HUES64 (cell line): ENCODE measurements around the gene NUP214.
"Not testable (repeated sequence)": the region's sequence is repeated elsewhere in the genome, so short reads cannot be mapped to it uniquely, and the experiment has no call there.

Source experiments
- H3K27ac ChIP-seq: 2 replicates; pipeline ENCODE4 v1.7.0; 2013; ENCODE audit warnings: low read depth, low read length, inconsistent platforms
- H3K27me3 ChIP-seq: 2 replicates; pipeline ENCODE4 v1.6.1; 2013; ENCODE audit warnings: mild to moderate bottlenecking, low read length; ENCODE audit not compliant: insufficient read depth
- H3K36me3 ChIP-seq: 2 replicates; pipeline ENCODE4 v1.6.1; 2013; ENCODE audit warnings: mild to moderate bottlenecking, low read length; ENCODE audit not compliant: insufficient read depth
- H3K4me1 ChIP-seq: 2 replicates; pipeline ENCODE4 v1.6.1; 2013; ENCODE audit warnings: mild to moderate bottlenecking, low read length, moderate library complexity; ENCODE audit not compliant: insufficient read depth
- H3K4me3 ChIP-seq: 2 replicates; pipeline ENCODE4 v1.5.1; 2013; ENCODE audit warnings: mild to moderate bottlenecking, low read length, moderate library complexity
- H3K9ac ChIP-seq: 2 replicates; pipeline ENCODE4 v1.6.1; 2013; ENCODE audit warnings: mild to moderate bottlenecking, low read depth, low read length
- H3K9me3 ChIP-seq: 2 replicates; pipeline ENCODE4 v1.6.1; 2013; ENCODE audit warnings: low read depth, low read length; ENCODE audit not compliant: insufficient read depth
- WGBS: fragments of 150-250, 120-280 bp; methylation state at CpG from one replicate; pipeline ENCODE4 v1.1.7; 2013; ENCODE audit warnings: missing lambda C conversion rate; 5-methylcytosine and 5-hydroxymethylcytosine counted together

Gene NUP214

DNA sequence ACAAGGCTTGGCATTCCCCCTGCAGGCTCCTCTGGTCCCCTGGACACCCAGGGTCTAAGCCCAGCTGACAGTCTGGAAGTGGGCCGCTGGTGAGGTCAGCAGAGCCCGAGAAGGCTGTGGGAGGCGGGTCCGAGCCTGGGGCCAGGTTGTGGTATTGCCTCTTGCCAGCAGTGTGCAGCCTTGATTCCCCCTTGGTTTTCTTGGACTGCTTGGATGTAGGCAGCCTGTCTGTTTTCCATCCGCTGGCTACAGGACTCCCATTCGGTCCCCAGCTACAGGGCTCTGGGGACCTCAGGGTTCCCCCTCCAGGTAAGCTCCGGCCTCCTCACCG lies 27.5 kb upstream of the NUP214 start:
- 88% methylated on average over 8 of the region's 8 CpGs for WGBS
- Histone ChIP-seq H3K9ac (no peak overlapping the region), H3K27me3 (no peaks in the 10 kb centered on the region), H3K4me3 (no peak overlapping the region), H3K4me1 (peaks cover 32% of the 10 kb centered on the region), H3K36me3 (peaks cover 7% of the 10 kb centered on the region), H3K27ac (no peak overlapping the region), H3K9me3 (no peaks in the 10 kb centered on the region)

GRCh38 chr9:131098391-131099101 lies 26.8 kb upstream of the NUP214 start:
- Histone ChIP-seq H3K27ac (no peak overlapping the region), H3K27me3 (no peaks in the 10 kb centered on the region), H3K9ac (no peak overlapping the region), H3K36me3 (peaks cover 7% of the 10 kb centered on the region), H3K4me3 (no peak overlapping the region), H3K4me1 (peaks cover 34% of the 10 kb centered on the region), H3K9me3 (no peaks in the 10 kb centered on the region)
- 78% methylated on average over 13 of the region's 13 CpGs for WGBS

- Histone ChIP-seq H3K27me3 (no peaks in the 10 kb centered on the region), H3K36me3 (peaks cover 7% of the 10 kb centered on the region), H3K9ac (no peak overlapping the region), H3K4me1 (peaks cover 37% of the 10 kb centered on the region), H3K27ac (no peak overlapping the region; the same call in 1 of the 2 replicates), H3K9me3 (no peaks in the 10 kb centered on the region), H3K4me3 (no peak overlapping the region)
- WGBS = 86% methylated on average over 8 of the region's 8 CpGs
These were observed 26.2 kb upstream of the NUP214 start for GRCh38 chr9:131099102-131099606.

DNA sequence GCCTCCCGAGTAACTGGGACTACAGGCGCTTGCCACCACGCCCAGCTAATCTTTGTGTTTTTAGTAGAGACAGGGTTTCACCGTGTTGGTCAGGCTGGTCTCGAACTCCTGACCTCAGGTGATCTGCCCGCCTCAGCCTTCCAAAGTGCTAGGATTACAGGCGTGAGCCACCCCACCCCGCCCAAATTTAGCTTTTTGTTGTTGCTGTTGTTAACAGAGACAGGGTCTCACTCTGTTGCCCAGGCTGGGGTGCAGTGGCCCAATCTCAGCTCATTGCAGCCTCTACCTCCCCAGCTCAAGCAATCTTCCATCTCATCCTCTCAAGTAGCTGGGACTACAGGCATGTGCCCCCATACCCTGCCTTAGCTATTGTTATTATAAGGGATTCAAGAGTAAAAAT lies 25.5 kb upstream of the NUP214 start:
- WGBS = 90% methylated on average over 8 of the region's 8 CpGs
- not testable (repeated sequence) for H3K27me3 ChIP-seq, H3K4me3 ChIP-seq, H3K9me3 ChIP-seq, H3K36me3 ChIP-seq
- peaks cover 37% of the 10 kb centered on the region for H3K4me1 ChIP-seq
- H3K9ac ChIP-seq = peak overlapping the region; percentile 12; the same call in 1 of the 2 replicates
- peak overlapping the region; percentile 61 for H3K27ac ChIP-seq

GRCh38 chr9:131100445-131100844 lies 24.9 kb upstream of the NUP214 start:
- Histone ChIP-seq H3K27ac (peak overlapping the region; percentile 61), H3K9ac (peak overlapping the region; percentile 12; the same call in 1 of the 2 replicates), H3K27me3 (no peaks in the 10 kb centered on the region), H3K36me3 (peaks cover 11% of the 10 kb centered on the region), H3K9me3 (no peaks in the 10 kb centered on the region), H3K4me1 (peaks cover 37% of the 10 kb centered on the region), H3K4me3 (no peak overlapping the region)
- WGBS = 94% methylated on average over 9 of the region's 9 CpGs

- no peak overlapping the region for H3K4me3 ChIP-seq
- H3K4me1 ChIP-seq = peaks cover 33% of the 10 kb centered on the region
- 96% methylated on average over 11 of the region's 11 CpGs for WGBS
- H3K9me3 ChIP-seq = no peaks in the 10 kb centered on the region
- H3K27me3 ChIP-seq = no peaks in the 10 kb centered on the region
- peaks cover 21% of the 10 kb centered on the region for H3K36me3 ChIP-seq
- H3K27ac ChIP-seq = no peak overlapping the region
- H3K9ac ChIP-seq = no peak overlapping the region
These were observed 24.0 kb upstream of the NUP214 start for GRCh38 chr9:131101207-131101964.

DNA sequence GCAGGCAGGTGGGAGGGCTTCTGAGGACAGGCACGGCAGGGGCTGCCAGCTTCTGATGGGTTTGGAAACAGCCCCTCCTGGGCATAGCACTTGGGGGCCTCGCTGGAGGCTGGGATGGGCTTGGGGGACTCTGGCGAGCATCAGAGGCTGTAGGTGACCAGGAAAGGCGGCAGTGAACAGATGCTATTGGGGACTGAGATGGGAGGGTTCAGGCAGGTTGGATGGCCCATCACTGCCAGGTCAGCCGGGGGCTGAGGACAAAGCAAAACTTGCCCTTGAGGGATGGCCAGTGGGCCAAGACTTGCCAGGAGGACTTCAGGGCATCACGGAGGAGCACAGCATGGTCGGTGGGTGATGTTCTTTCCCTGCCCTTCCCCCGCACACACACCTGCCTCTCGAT lies 22.4 kb upstream of the NUP214 start:
- 92% methylated on average over 8 of the region's 9 CpGs for WGBS

GRCh38 chr9:131103535-131103934 lies 21.9 kb upstream of the NUP214 start:
- H3K36me3 ChIP-seq = peaks cover 33% of the 10 kb centered on the region
- H3K27me3 ChIP-seq = no peaks in the 10 kb centered on the region
- no peak overlapping the region for H3K4me3 ChIP-seq
- H3K4me1 ChIP-seq = peaks cover 21% of the 10 kb centered on the region
- no peaks in the 10 kb centered on the region for H3K9me3 ChIP-seq
- 94% methylated on average over 3 of the region's 3 CpGs for WGBS
- no peak overlapping the region for H3K9ac ChIP-seq
- H3K27ac ChIP-seq = peak overlapping the region; percentile 27; the same call in 1 of the 2 replicates

More for the DNA sequence above, 22.4 kb upstream of the NUP214 start:
- no peak overlapping the region for H3K4me3 ChIP-seq
- no peak overlapping the region for H3K9ac ChIP-seq
- H3K36me3 ChIP-seq = peaks cover 31% of the 10 kb centered on the region
- no peaks in the 10 kb centered on the region for H3K27me3 ChIP-seq
- H3K27ac ChIP-seq = no peak overlapping the region
- no peaks in the 10 kb centered on the region for H3K9me3 ChIP-seq
- peaks cover 25% of the 10 kb centered on the region for H3K4me1 ChIP-seq

GRCh38 chr9:131104016-131104740 lies 21.2 kb upstream of the NUP214 start:
- Histone ChIP-seq H3K27me3 (no peaks in the 10 kb centered on the region), H3K4me3 (no peak overlapping the region), H3K36me3 (peaks cover 39% of the 10 kb centered on the region), H3K4me1 (peaks cover 15% of the 10 kb centered on the region), H3K9ac (no peak overlapping the region), H3K9me3 (no peaks in the 10 kb centered on the region), H3K27ac (peak overlapping the region; percentile 27; the same call in 1 of the 2 replicates)
- 69% methylated on average over 4 of the region's 5 CpGs for WGBS

GRCh38 chr9:131105952-131106351 lies 19.4 kb upstream of the NUP214 start:
- Histone ChIP-seq H3K9ac (no peak overlapping the region), H3K9me3 (no peaks in the 10 kb centered on the region), H3K27ac (no peak overlapping the region), H3K4me3 (no peak overlapping the region), H3K4me1 (peaks cover 7% of the 10 kb centered on the region; the same call in 1 of the 2 replicates), H3K27me3 (no peaks in the 10 kb centered on the region), H3K36me3 (peaks cover 43% of the 10 kb centered on the region)
- 95% methylated on average over 8 of the region's 8 CpGs for WGBS

DNA sequence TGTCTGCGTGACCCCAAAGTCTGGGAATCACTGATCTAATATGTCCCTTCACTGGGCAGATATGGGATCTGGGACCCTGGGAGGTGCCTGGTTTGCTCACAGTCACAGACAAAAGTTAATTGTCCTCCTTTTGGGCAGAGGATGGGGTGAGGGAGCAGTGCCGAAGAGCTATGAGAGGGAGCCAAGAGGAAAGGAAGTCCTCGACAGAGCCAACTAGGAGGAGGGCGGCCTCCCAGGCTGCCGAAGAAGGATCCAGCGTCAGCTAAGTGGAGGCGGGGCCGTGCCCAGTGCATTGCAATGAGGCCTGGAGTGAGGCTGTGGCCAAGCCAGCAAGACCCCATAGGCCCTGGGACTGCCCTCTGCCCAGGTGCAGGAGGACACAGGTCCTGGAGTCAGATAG lies 17.6 kb upstream of the NUP214 start:
- WGBS = 89% methylated on average over 8 of the region's 8 CpGs
- Histone ChIP-seq H3K4me3 (no peak overlapping the region), H3K9me3 (no peaks in the 10 kb centered on the region), H3K36me3 (peaks cover 42% of the 10 kb centered on the region), H3K27me3 (no peaks in the 10 kb centered on the region), H3K9ac (no peak overlapping the region), H3K4me1 (peaks cover 16% of the 10 kb centered on the region), H3K27ac (no peak overlapping the region)
